ENCODE measurements around the gene GABRG3.

DNA sequence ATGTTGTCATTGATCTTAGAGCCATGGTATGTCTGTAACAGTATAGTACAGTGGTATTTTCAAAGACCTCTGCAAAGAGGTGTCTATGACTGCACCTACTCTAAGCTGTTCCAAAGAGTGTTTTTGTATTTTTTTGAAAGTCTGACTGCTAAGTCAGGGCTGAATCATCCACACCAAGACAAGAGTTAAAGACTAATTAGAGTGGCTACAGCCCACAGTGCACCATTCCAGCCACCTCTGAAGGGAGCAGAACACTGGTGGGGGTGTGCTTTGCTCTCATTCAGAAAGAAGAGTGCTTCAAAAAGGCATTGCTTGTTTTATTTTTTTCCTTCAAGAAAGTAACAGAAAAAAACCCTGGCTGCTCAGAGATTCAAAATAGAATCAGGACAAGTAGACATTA lies 301.4 kb downstream of the GABRG3 start:
- TF ChIP-seq POLR2AphosphoS5 (IDR thresholded peaks at IDR 0.05; ENCODE audit: low read depth, low read length) = no peak
- TF ChIP-seq POLR2A (IDR thresholded peaks at IDR 0.05; ENCODE audit: low read depth, low read length) = no peak
- TF ChIP-seq TAF1 (IDR thresholded peaks at IDR 0.05; ENCODE audit: low read depth, low read length) = no peak
- TF ChIP-seq POU2F2 (IDR thresholded peaks at IDR 0.05; ENCODE audit: low read depth, low read length) = no peak
- TF ChIP-seq SPI1 (IDR thresholded peaks at IDR 0.05; ENCODE audit: low read depth, low read length) = no peak
- TF ChIP-seq PAX5 (IDR thresholded peaks at IDR 0.05; ENCODE audit: insufficient read depth, low read length, severe bottlenecking) = no peak

Data from GM12891 (cell line).